ENCODE measurements around the gene STYXL1. TPM values are rescaled to one million over a fixed set of nuclear protein-coding genes. Genes with fewer than 3 reads are reported as not detected.

Gene STYXL1
- total and polyA plus RNA-seq, 4 donors: 16.4 to 27.5 (median 17.1) TPM

DNA sequence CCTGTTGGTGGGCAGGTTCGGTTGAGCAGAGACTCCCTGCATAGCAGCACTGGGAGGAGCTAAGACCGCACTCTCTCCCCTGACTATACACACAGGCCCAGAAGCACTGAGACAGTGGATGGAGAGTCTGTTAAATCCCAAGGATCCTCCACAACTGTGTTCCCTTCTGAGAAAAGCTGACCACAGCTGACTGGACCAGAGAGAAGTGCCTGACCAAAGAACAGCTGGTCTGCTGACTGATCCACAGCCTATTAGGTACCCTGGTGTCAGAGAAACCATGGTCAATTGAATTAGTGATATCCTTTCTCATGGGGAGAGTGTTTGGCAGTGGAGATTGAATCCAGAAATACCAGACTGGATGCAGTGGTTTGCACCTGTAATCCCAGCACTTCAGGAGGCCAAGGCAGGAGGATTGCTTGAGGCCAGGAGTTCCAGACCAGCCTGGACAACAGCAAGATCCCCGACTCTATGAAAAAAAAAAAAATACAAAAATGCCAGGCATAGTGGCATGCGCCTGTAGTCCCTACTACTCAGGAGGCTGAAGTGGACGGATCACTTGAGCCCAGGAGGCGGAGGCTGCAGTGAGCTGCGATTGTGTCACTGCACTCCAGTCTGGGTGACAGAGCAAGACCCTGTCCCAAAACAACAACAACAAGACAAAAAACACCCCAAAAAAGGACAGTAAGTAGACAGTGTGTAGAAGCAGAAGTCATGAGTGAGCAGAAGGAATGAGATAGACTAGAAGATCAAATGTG is 25.6 kb downstream of the STYXL1 start:
- TF ChIP-seq GABPA (IDR thresholded peaks at IDR 0.05 in 1 of 2, conservative IDR thresholded peaks at IDR 0.05 in 1 of 2) (no peak), HNF4A (conservative IDR thresholded peaks at IDR 0.05) (no peak), RAD21 (IDR thresholded peaks at IDR 0.05) (no peak)
- TF ChIP-seq, protein P1, sequence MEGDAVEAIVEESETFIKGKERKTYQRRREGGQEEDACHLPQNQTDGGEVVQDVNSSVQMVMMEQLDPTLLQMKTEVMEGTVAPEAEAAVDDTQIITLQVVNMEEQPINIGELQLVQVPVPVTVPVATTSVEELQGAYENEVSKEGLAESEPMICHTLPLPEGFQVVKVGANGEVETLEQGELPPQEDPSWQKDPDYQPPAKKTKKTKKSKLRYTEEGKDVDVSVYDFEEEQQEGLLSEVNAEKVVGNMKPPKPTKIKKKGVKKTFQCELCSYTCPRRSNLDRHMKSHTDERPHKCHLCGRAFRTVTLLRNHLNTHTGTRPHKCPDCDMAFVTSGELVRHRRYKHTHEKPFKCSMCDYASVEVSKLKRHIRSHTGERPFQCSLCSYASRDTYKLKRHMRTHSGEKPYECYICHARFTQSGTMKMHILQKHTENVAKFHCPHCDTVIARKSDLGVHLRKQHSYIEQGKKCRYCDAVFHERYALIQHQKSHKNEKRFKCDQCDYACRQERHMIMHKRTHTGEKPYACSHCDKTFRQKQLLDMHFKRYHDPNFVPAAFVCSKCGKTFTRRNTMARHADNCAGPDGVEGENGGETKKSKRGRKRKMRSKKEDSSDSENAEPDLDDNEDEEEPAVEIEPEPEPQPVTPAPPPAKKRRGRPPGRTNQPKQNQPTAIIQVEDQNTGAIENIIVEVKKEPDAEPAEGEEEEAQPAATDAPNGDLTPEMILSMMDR (IDR thresholded peaks at IDR 0.05; ENCODE audit: low read depth, low read length, missing input control): no peak
- TF ChIP-seq, protein P2, sequence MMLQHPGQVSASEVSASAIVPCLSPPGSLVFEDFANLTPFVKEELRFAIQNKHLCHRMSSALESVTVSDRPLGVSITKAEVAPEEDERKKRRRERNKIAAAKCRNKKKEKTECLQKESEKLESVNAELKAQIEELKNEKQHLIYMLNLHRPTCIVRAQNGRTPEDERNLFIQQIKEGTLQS (IDR thresholded peaks at IDR 0.05): no peak
- DNase-seq (ENCODE audit: low spot score): no peak
- Histone ChIP-seq H3K9me3 (ENCODE audit: control insufficient read depth in 4 of 4, low read length in 3 of 4) (no peaks in the 10 kb centered on the region), H3K27me3 (ENCODE audit: control insufficient read depth in 4 of 4, insufficient read depth in 4 of 4, low read length in 3 of 4) (no peaks in the 10 kb centered on the region), H3K4me1 (ENCODE audit: control insufficient read depth in 4 of 4, insufficient read depth in 4 of 4, low read length in 3 of 4) (no peaks in the 10 kb centered on the region), H3K27ac (ENCODE audit: low read depth in 1 of 2, low read length in 2 of 2) (no peak overlapping the region), H3K36me3 (ENCODE audit: control insufficient read depth in 4 of 4, insufficient read depth in 3 of 4, low read depth in 1 of 4, low read length in 3 of 4) (peaks cover 7 to 16% (median 11%) of the 10 kb centered on the region in 4 donors), H3K9ac (ENCODE audit: low read depth in 1 of 2, low read length in 2 of 2) (no peak overlapping the region), H3K4me3 (ENCODE audit: low read depth in 1 of 3, low read length in 3 of 3) (no peak overlapping the region)
- 95% methylated on average over 7 of the region's 7 CpGs for WGBS

DNA sequence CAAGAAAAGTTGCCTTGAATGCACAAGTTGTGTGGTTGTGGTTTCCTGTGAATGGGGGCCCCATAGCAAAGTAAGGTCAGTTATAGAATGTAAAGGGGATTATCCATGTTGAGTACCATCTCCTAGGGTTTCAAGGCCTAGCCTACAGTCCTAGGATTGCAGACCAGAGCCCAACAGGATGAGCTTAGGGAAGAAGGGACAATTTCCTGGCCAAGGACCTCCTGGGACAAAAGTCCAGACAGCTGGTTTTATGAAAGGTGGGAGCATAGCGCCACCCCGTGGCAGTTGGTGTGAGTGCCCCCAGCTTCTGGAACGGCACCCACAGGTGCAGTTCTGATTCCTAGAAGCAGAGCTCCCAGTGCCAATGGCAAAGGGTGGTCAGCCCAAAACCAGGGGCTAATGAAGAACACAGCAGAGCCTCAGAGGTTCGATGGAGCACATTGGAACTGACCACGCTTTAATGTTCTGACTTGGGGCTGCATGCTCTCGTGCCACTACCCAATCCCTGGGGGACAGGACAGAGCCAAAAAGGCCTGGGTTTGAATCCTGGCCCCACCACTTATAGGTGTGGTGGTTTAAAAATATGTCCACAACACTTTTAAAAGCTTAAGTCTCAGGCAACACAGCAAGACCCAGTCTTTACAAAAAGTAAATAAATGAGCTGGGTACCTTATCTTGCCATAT is 27.6 kb downstream of the STYXL1 start:
- Histone ChIP-seq H3K9ac (ENCODE audit: low read depth in 1 of 2, low read length in 2 of 2) (no peak overlapping the region), H3K36me3 (ENCODE audit: control insufficient read depth in 4 of 4, insufficient read depth in 3 of 4, low read depth in 1 of 4, low read length in 3 of 4) (peaks cover 5 to 13% (median 9%) of the 10 kb centered on the region in 4 donors), H3K9me3 (ENCODE audit: control insufficient read depth in 4 of 4, low read length in 3 of 4) (no peaks in the 10 kb centered on the region), H3K27ac (ENCODE audit: low read depth in 1 of 2, low read length in 2 of 2) (no peak overlapping the region), H3K4me3 (ENCODE audit: low read depth in 1 of 3, low read length in 3 of 3) (no peak overlapping the region), H3K27me3 (ENCODE audit: control insufficient read depth in 4 of 4, insufficient read depth in 4 of 4, low read length in 3 of 4) (no peaks in the 10 kb centered on the region), H3K4me1 (ENCODE audit: control insufficient read depth in 4 of 4, insufficient read depth in 4 of 4, low read length in 3 of 4) (no peaks in the 10 kb centered on the region)
- DNase-seq (ENCODE audit: low spot score): peak; percentile 83
- TF ChIP-seq, protein P3, sequence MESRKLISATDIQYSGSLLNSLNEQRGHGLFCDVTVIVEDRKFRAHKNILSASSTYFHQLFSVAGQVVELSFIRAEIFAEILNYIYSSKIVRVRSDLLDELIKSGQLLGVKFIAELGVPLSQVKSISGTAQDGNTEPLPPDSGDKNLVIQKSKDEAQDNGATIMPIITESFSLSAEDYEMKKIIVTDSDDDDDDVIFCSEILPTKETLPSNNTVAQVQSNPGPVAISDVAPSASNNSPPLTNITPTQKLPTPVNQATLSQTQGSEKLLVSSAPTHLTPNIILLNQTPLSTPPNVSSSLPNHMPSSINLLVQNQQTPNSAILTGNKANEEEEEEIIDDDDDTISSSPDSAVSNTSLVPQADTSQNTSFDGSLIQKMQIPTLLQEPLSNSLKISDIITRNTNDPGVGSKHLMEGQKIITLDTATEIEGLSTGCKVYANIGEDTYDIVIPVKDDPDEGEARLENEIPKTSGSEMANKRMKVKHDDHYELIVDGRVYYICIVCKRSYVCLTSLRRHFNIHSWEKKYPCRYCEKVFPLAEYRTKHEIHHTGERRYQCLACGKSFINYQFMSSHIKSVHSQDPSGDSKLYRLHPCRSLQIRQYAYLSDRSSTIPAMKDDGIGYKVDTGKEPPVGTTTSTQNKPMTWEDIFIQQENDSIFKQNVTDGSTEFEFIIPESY (IDR thresholded peaks at IDR 0.05): no peak
- TF ChIP-seq, protein P4, sequence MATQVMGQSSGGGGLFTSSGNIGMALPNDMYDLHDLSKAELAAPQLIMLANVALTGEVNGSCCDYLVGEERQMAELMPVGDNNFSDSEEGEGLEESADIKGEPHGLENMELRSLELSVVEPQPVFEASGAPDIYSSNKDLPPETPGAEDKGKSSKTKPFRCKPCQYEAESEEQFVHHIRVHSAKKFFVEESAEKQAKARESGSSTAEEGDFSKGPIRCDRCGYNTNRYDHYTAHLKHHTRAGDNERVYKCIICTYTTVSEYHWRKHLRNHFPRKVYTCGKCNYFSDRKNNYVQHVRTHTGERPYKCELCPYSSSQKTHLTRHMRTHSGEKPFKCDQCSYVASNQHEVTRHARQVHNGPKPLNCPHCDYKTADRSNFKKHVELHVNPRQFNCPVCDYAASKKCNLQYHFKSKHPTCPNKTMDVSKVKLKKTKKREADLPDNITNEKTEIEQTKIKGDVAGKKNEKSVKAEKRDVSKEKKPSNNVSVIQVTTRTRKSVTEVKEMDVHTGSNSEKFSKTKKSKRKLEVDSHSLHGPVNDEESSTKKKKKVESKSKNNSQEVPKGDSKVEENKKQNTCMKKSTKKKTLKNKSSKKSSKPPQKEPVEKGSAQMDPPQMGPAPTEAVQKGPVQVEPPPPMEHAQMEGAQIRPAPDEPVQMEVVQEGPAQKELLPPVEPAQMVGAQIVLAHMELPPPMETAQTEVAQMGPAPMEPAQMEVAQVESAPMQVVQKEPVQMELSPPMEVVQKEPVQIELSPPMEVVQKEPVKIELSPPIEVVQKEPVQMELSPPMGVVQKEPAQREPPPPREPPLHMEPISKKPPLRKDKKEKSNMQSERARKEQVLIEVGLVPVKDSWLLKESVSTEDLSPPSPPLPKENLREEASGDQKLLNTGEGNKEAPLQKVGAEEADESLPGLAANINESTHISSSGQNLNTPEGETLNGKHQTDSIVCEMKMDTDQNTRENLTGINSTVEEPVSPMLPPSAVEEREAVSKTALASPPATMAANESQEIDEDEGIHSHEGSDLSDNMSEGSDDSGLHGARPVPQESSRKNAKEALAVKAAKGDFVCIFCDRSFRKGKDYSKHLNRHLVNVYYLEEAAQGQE (IDR thresholded peaks at IDR 0.05): no peak
- TF ChIP-seq HNF4A (conservative IDR thresholded peaks at IDR 0.05): peak; percentile 70 to 83
- no peak for TF ChIP-seq TAF1 (conservative IDR thresholded peaks at IDR 0.05)
- TF ChIP-seq EGR1 (IDR thresholded peaks at IDR 0.05; ENCODE audit: low read depth in 2 of 2): no peak
- TF ChIP-seq, protein P5, sequence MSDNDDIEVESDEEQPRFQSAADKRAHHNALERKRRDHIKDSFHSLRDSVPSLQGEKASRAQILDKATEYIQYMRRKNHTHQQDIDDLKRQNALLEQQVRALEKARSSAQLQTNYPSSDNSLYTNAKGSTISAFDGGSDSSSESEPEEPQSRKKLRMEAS (IDR thresholded peaks at IDR 0.05): no peak
- TF ChIP-seq, protein P2 (IDR thresholded peaks at IDR 0.05): no peak
- no peak for TF ChIP-seq FOXA1 (IDR thresholded peaks at IDR 0.05)
- peak; percentile 39 for TF ChIP-seq HNF4G (IDR thresholded peaks at IDR 0.05)
- TF ChIP-seq GABPA (IDR thresholded peaks at IDR 0.05 in 1 of 2, conservative IDR thresholded peaks at IDR 0.05 in 1 of 2): no peak
- TF ChIP-seq JUND (IDR thresholded peaks at IDR 0.05): no peak
- TF ChIP-seq, protein P1 (IDR thresholded peaks at IDR 0.05; ENCODE audit: low read depth, low read length, missing input control): peak; percentile 94
- TF ChIP-seq RXRA (IDR thresholded peaks at IDR 0.05): peak in 1 of 2 donors; percentile 41
- TF ChIP-seq RAD21 (IDR thresholded peaks at IDR 0.05): peak; percentile 96 to 99
- TF ChIP-seq NR2F2 (IDR thresholded peaks at IDR 0.05): no peak
- no peak for TF ChIP-seq YY1 (IDR thresholded peaks at IDR 0.05)
- no peak for TF ChIP-seq SP1 (IDR thresholded peaks at IDR 0.05)
- no peak for TF ChIP-seq FOXA2 (IDR thresholded peaks at IDR 0.05)
- WGBS: 44% methylated on average over 6 of the region's 6 CpGs

Measured in liver (tissue), 9 donors.